ENCODE results near the gene PVALEF. TPM values are rescaled to one million over a fixed set of nuclear protein-coding genes. Genes with fewer than 3 reads are reported as not detected.

The PVALEF gene
- total RNA-seq, 1 donor from 2014 or later = not detected

- H3K27me3 Mint-ChIP-seq (ENCODE audit: unreplicated experiment) = no peaks in the 10 kb centered on the region
- no peaks in the 10 kb centered on the region for H3K4me1 Mint-ChIP-seq (ENCODE audit: unreplicated experiment)
- no peaks in the 10 kb centered on the region for H3K36me3 Mint-ChIP-seq (ENCODE audit: unreplicated experiment)
- no peaks in the 10 kb centered on the region for H3K9me3 Mint-ChIP-seq (ENCODE audit: unreplicated experiment)
- H3K4me3 Mint-ChIP-seq (ENCODE audit: unreplicated experiment) = no peak overlapping the region
- no peak overlapping the region for H3K27ac Mint-ChIP-seq (ENCODE audit: unreplicated experiment)
- peak; percentile 64 for TF ChIP-seq CTCF (IDR thresholded peaks at IDR 0.05)
- DNase-seq (ENCODE audit: extremely low spot score, unreplicated experiment) = no peak
Measured at GRCh38 chr17:81200695-81201580, 35.6 kb downstream of the PVALEF start.

- TF ChIP-seq CTCF (IDR thresholded peaks at IDR 0.05) = no peak
- Mint-ChIP-seq H3K36me3 (ENCODE audit: unreplicated experiment) (no peaks in the 10 kb centered on the region), H3K27ac (ENCODE audit: unreplicated experiment) (no peak overlapping the region), H3K4me3 (ENCODE audit: unreplicated experiment) (no peak overlapping the region), H3K27me3 (ENCODE audit: unreplicated experiment) (no peaks in the 10 kb centered on the region), H3K9me3 (ENCODE audit: unreplicated experiment) (no peaks in the 10 kb centered on the region), H3K4me1 (ENCODE audit: unreplicated experiment) (no peaks in the 10 kb centered on the region)
- no peak for DNase-seq (ENCODE audit: extremely low spot score, unreplicated experiment)
Measured at GRCh38 chr17:81202318-81202717, 37.0 kb downstream of the PVALEF start.

GRCh38 chr17:81203136-81203535, 37.8 kb downstream of the PVALEF start:
- H3K27ac Mint-ChIP-seq (ENCODE audit: unreplicated experiment) = no peak overlapping the region

GRCh38 chr17:81204578-81204977, 39.3 kb downstream of the PVALEF start:
- no peak for TF ChIP-seq CTCF (IDR thresholded peaks at IDR 0.05)
- no peaks in the 10 kb centered on the region for H3K4me1 Mint-ChIP-seq (ENCODE audit: unreplicated experiment)
- no peak for DNase-seq (ENCODE audit: extremely low spot score, unreplicated experiment)
- H3K4me3 Mint-ChIP-seq (ENCODE audit: unreplicated experiment) = no peak overlapping the region
- H3K36me3 Mint-ChIP-seq (ENCODE audit: unreplicated experiment) = no peaks in the 10 kb centered on the region
- no peak overlapping the region for H3K27ac Mint-ChIP-seq (ENCODE audit: unreplicated experiment)
- no peaks in the 10 kb centered on the region for H3K9me3 Mint-ChIP-seq (ENCODE audit: unreplicated experiment)
- H3K27me3 Mint-ChIP-seq (ENCODE audit: unreplicated experiment) = no peaks in the 10 kb centered on the region

More at GRCh38 chr17:81203136-81203535, 37.8 kb downstream of the PVALEF start:
- no peaks in the 10 kb centered on the region for H3K36me3 Mint-ChIP-seq (ENCODE audit: unreplicated experiment)
- H3K4me3 Mint-ChIP-seq (ENCODE audit: unreplicated experiment) = no peak overlapping the region
- no peak for DNase-seq (ENCODE audit: extremely low spot score, unreplicated experiment)
- H3K4me1 Mint-ChIP-seq (ENCODE audit: unreplicated experiment) = no peaks in the 10 kb centered on the region
- H3K27me3 Mint-ChIP-seq (ENCODE audit: unreplicated experiment) = no peaks in the 10 kb centered on the region
- H3K9me3 Mint-ChIP-seq (ENCODE audit: unreplicated experiment) = no peaks in the 10 kb centered on the region
- no peak for TF ChIP-seq CTCF (IDR thresholded peaks at IDR 0.05)

GRCh38 chr17:81206166-81206565, 40.9 kb downstream of the PVALEF start:
- no peak for DNase-seq (ENCODE audit: extremely low spot score, unreplicated experiment)
- no peak overlapping the region for H3K4me3 Mint-ChIP-seq (ENCODE audit: unreplicated experiment)
- no peaks in the 10 kb centered on the region for H3K27me3 Mint-ChIP-seq (ENCODE audit: unreplicated experiment)
- no peak overlapping the region for H3K27ac Mint-ChIP-seq (ENCODE audit: unreplicated experiment)
- no peaks in the 10 kb centered on the region for H3K36me3 Mint-ChIP-seq (ENCODE audit: unreplicated experiment)
- H3K9me3 Mint-ChIP-seq (ENCODE audit: unreplicated experiment) = no peaks in the 10 kb centered on the region
- TF ChIP-seq CTCF (IDR thresholded peaks at IDR 0.05) = no peak
- peaks cover 3% of the 10 kb centered on the region for H3K4me1 Mint-ChIP-seq (ENCODE audit: unreplicated experiment)

All from osteocyte (in vitro differentiated cells).